HCT116 (cell line): ENCODE data around the gene ERVH48-1. TPM values are rescaled to one million over a fixed set of nuclear protein-coding genes. Genes with fewer than 3 reads are reported as not detected.

ENCODE experiments used
- ATAC-seq: fragments of 200-7000 bp; cut with Tn5 transposase; 2 replicates; pipeline ENCODE4 v1.9.1; 2020; ENCODE audit warnings: mild to moderate bottlenecking, moderate library complexity
- BruUV-seq: library from RNA; stranded (reverse); fragments of 400-500 nt; replicated peaks from 2 replicates; lab custom pipeline; 2021; lab: Mats Ljungman, UMichigan
- CTCF ChIA-PET: fragments of 300-600 bp; sonication (Branson Sonifier 250); formaldehyde crosslinking; loops from one replicate; lab custom pipeline; 2021; ENCODE audit warnings: antibody characterized with exemption; lab: Charles Lee
- POLR2A ChIA-PET: fragments of 300-600, 350-600 bp; sonication (Branson Sonifier 250); formaldehyde crosslinking; loops from one replicate; lab custom pipeline; 2021; ENCODE audit warnings: antibody characterized with exemption; lab: Charles Lee
- RAD21 ChIA-PET, 2 experiments: fragments of 300-600 bp; sonication (Branson Sonifier 250); formaldehyde crosslinking; loops; one replicate each; lab custom pipeline; 2023; ENCODE audit warnings: low total read pairs in 2 of 2; ENCODE audit not compliant: uncharacterized antibody in 2 of 2, unreplicated experiment in 2 of 2, low non-redundant PET in 1 of 2; lab: Charles Lee
- DNase-seq: peaks from one replicate; pipeline ENCODE4 v3.0.0-alpha.2; 2010; ENCODE audit warnings: low read depth, low spot score
- H2AFZ ChIP-seq: fragments of 200-600 bp; shearing (Covaris generic), sonication (generic); 2 replicates; pipeline ENCODE4 v1.6.1; 2017; ENCODE audit warnings: low read depth, mixed run types, mixed read lengths, antibody characterized with exemption, low read length; ENCODE audit not compliant: poor library complexity, severe bottlenecking
- H3K27ac ChIP-seq: 2 replicates; pipeline ENCODE4 v1.5.1; 2012; ENCODE audit warnings: low read depth, low read length
- H3K27me3 ChIP-seq: fragments of 200-600 bp; sonication (generic); 2 replicates; pipeline ENCODE4 v1.6.1; 2016; ENCODE audit warnings: mixed run types, low read length, mixed read lengths; ENCODE audit not compliant: insufficient read depth
- H3K36me3 ChIP-seq, 2 experiments: fragments of 200-500 bp in 1 of 2; fragments of 200-600 bp in 1 of 2; sonication (Bioruptor generic) in 1 of 2; sonication (generic) in 1 of 2; 2 replicates each; pipeline versions ENCODE4 v1.5.1 to v1.6.1; 2014 to 2016; ENCODE audit warnings: low read length in 2 of 2, inconsistent platforms in 1 of 2, mixed read lengths in 1 of 2, mixed run types in 1 of 2; ENCODE audit not compliant: insufficient read depth in 2 of 2, control insufficient read depth in 1 of 2
- H3K4me1 ChIP-seq, 2 experiments: fragments of 200-600 bp in 1 of 2; sonication (generic) in 1 of 2; 2 replicates each; pipeline versions ENCODE4 v1.5.1 to v1.6.1; 2012 to 2017; ENCODE audit warnings: low read length in 2 of 2, inconsistent platforms in 1 of 2, mild to moderate bottlenecking in 1 of 2, mixed read lengths in 1 of 2, mixed run types in 1 of 2, moderate library complexity in 1 of 2; ENCODE audit not compliant: insufficient read depth in 2 of 2, control insufficient read depth in 1 of 2
- H3K4me2 ChIP-seq: fragments of 200-600 bp; sonication (generic); 2 replicates; pipeline ENCODE4 v1.6.1; 2017; ENCODE audit warnings: mixed run types, low read length, mixed read lengths
- H3K4me3 ChIP-seq, 2 experiments: fragments of 200-600 bp in 1 of 2; sonication (generic) in 1 of 2; replicated peaks in 1 of 2; 2 replicates each; pipeline ENCODE4 v1.5.1; 2011 to 2016; ENCODE audit warnings: low read length in 2 of 2, control low read depth in 1 of 2, low read depth in 1 of 2, mild to moderate bottlenecking in 1 of 2, mixed read lengths in 1 of 2, mixed run types in 1 of 2
- H3K79me2 ChIP-seq: fragments of 200-600 bp; sonication (generic); 2 replicates; pipeline ENCODE4 v1.6.1; 2017; ENCODE audit warnings: mild to moderate bottlenecking, mixed run types, low read length, moderate library complexity, mixed read lengths; ENCODE audit not compliant: insufficient read depth
- H3K9ac ChIP-seq: fragments of 200-600 bp; sonication (generic); 2 replicates; pipeline ENCODE4 v1.6.1; 2016; ENCODE audit warnings: low read length, mixed read lengths
- H3K9me2 ChIP-seq: fragments of 200-600 bp; sonication (generic), shearing (Covaris generic); 2 replicates; pipeline ENCODE4 v1.6.1; 2017; ENCODE audit warnings: mixed run types, mild to moderate bottlenecking, moderate library complexity; ENCODE audit not compliant: insufficient read depth
- H3K9me3 ChIP-seq, 2 experiments: fragments of 200-500 bp in 1 of 2; fragments of 200-600 bp in 1 of 2; sonication (Bioruptor generic) in 1 of 2; sonication (generic) in 1 of 2; 2 replicates each; pipeline ENCODE4 v1.6.1; 2014 to 2017; ENCODE audit warnings: low read length in 2 of 2, mixed read lengths in 2 of 2, inconsistent platforms in 1 of 2, low read depth in 1 of 2, mild to moderate bottlenecking in 1 of 2, mixed run types in 1 of 2, moderate library complexity in 1 of 2; ENCODE audit not compliant: control insufficient read depth in 1 of 2, insufficient read depth in 1 of 2
- H4K20me1 ChIP-seq: fragments of 200-600 bp; sonication (generic), shearing (Covaris generic); 2 replicates; pipeline ENCODE4 v1.6.1; 2017; ENCODE audit warnings: mixed run types, mild to moderate bottlenecking, moderate library complexity; ENCODE audit not compliant: insufficient read depth
- EGR1 ChIP-seq: IDR thresholded peaks from 2 replicates; pipeline ENCODE4 v1.6.1; 2012; ENCODE audit warnings: low read depth
- ELF1 ChIP-seq: IDR thresholded peaks from 2 replicates; pipeline ENCODE4 v1.6.1; 2012; ENCODE audit warnings: low read depth, borderline replicate concordance
- JUND ChIP-seq: IDR thresholded peaks from 2 replicates; pipeline ENCODE4 v1.6.1; 2012
- POLR2AphosphoS5 ChIP-seq: IDR thresholded peaks from 2 replicates; pipeline ENCODE4 v1.6.1; 2011; ENCODE audit warnings: mild to moderate bottlenecking, low read depth, low read length, moderate library complexity
- SIN3A ChIP-seq: IDR thresholded peaks from 2 replicates; pipeline ENCODE4 v1.6.1; 2012; ENCODE audit warnings: low read depth
- TCF7L2 ChIP-seq: IDR thresholded peaks from 2 replicates; pipeline ENCODE4 v1.7.0; 2011; ENCODE audit warnings: borderline replicate concordance, inconsistent platforms; ENCODE audit not compliant: insufficient read depth, insufficient read length; ENCODE audit errors: extremely low read depth
- ZNF274 ChIP-seq: fragments of 200-500 bp; sonication (Bioruptor generic); IDR thresholded peaks from 2 replicates; pipeline ENCODE4 v1.6.1; 2014; ENCODE audit warnings: mild to moderate bottlenecking, low read depth, low read length, inconsistent platforms
- intact Hi-C: fragments of 100-400 bp; cut with micrococcal nuclease; formaldehyde crosslinking; loops from 2 replicates; pipeline ENCODE4 v1.10.0; 2022
- total RNA-seq: library from RNA; stranded (reverse); gene quantifications from one replicate; pipeline ENCODE4 v1.2.1, GENCODE V29; 2021; ENCODE audit not compliant: unreplicated experiment
- TF ChIP-seq, protein P1 (sequence below), 3 experiments: fragments of 200-600 bp in 1 of 3; sonication (generic) in 1 of 3; IDR thresholded peaks in 2 of 3; conservative IDR thresholded peaks in 1 of 3; 2 replicates each; pipeline ENCODE4 v1.5.1; 2012 to 2017; ENCODE audit warnings: low read depth in 2 of 3, low read length in 2 of 3, antibody characterized with exemption in 1 of 3, borderline replicate concordance in 1 of 3, control low read depth in 1 of 3, mild to moderate bottlenecking in 1 of 3, mixed read lengths in 1 of 3, mixed run types in 1 of 3, moderate library complexity in 1 of 3; ENCODE audit not compliant: insufficient read depth in 1 of 3
- TF ChIP-seq, protein P2 (sequence below): IDR thresholded peaks from 2 replicates; pipeline ENCODE4 v1.6.1; 2012; ENCODE audit warnings: low read depth
- TF ChIP-seq, protein P3 (sequence below): IDR thresholded peaks from 2 replicates; pipeline ENCODE4 v1.6.1; 2012

Gene ERVH48-1
- total RNA-seq, 1 experiment from 2014 or later = not detected

DNA sequence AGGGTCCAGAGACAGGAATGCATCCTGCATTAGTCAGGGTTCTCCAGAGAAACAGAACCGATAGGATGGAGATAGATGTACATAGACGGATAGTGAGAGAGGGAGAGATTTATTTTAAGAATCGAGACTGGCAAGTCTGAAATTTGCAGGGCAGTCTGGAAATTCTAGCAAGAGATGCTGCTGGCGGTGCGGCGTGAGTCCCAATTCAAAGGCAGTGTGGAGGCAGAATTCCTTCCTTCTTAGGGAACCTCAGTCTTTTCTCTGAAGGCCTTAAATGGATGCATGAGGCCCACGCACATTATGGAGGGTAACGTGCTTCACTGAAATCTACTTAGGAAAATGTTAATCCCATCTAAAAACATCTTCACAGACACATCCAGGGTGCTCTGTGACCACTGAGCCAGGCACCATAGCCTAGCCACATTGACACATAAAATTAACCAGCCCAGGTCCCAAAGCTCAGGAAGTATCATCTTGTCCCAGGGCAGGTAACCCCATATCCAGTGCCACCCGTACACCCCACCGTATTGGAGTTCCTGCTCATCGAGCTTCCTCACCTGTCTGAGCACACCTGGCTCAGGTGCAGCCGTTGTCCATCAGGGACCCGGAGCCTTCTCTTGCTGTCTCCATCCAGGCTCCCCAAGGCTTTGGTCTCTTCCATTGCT lies 39.2 kb upstream of the ERVH48-1 start:
- H3K9me3 ChIP-seq = no peaks in the 10 kb centered on the region
- no TSS peak for BruUV-seq
- H3K4me1 ChIP-seq = no peaks in the 10 kb centered on the region
- CTCF ChIA-PET = no interaction called here
- no peak overlapping the region for H3K4me3 ChIP-seq
- no peaks in the 10 kb centered on the region for H3K79me2 ChIP-seq
- POLR2A ChIA-PET = no interaction called here
- no peak for ATAC-seq
- no peaks in the 10 kb centered on the region for H4K20me1 ChIP-seq
- no peak overlapping the region for H3K9ac ChIP-seq
- no peak for DNase-seq
- no peaks in the 10 kb centered on the region for H3K9me2 ChIP-seq
- no peaks in the 10 kb centered on the region for H3K27me3 ChIP-seq
- intact Hi-C loops = no loop called here
- RAD21 ChIA-PET = no interaction called here
- no peak overlapping the region for H3K4me2 ChIP-seq
- no peak overlapping the region for H3K27ac ChIP-seq
- TF ChIP-seq POLR2AphosphoS5 (no peak), ZNF274 (no peak), ELF1 (no peak), EGR1 (no peak), SIN3A (no peak)
- TF ChIP-seq, protein P1, sequence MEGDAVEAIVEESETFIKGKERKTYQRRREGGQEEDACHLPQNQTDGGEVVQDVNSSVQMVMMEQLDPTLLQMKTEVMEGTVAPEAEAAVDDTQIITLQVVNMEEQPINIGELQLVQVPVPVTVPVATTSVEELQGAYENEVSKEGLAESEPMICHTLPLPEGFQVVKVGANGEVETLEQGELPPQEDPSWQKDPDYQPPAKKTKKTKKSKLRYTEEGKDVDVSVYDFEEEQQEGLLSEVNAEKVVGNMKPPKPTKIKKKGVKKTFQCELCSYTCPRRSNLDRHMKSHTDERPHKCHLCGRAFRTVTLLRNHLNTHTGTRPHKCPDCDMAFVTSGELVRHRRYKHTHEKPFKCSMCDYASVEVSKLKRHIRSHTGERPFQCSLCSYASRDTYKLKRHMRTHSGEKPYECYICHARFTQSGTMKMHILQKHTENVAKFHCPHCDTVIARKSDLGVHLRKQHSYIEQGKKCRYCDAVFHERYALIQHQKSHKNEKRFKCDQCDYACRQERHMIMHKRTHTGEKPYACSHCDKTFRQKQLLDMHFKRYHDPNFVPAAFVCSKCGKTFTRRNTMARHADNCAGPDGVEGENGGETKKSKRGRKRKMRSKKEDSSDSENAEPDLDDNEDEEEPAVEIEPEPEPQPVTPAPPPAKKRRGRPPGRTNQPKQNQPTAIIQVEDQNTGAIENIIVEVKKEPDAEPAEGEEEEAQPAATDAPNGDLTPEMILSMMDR (IDR thresholded peaks at IDR 0.05 in 2 of 3, conservative IDR thresholded peaks at IDR 0.05 in 1 of 3; ENCODE audit: borderline replicate concordance in 1 of 3, insufficient read depth in 1 of 3, low read depth in 2 of 3, low read length in 2 of 3) = no peak
- no peaks in the 10 kb centered on the region for H3K36me3 ChIP-seq
- H2AFZ ChIP-seq = no peak overlapping the region

DNA sequence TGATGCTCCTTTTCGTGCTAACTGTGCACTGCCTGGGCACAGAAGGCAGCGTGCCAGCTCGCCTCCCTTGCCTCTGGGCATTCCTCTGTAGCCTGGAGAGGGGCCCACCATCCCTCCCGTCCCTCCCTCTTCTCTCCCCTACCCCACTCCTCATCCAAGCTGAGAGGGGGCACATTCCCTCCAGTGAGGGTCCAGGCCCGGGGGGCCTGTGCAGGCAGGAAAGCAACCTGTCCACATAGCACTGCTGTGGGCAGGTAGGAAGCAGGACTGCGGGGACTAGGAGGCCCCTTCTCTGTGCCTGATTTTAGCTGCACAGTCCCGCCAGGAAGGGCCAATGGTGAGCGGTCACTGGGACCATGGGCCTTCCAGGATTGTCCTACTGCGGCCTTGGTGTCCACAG lies 38.7 kb upstream of the ERVH48-1 start:
- Histone ChIP-seq H3K9me3 (no peaks in the 10 kb centered on the region), H2AFZ (no peak overlapping the region), H3K36me3 (no peaks in the 10 kb centered on the region), H4K20me1 (no peaks in the 10 kb centered on the region), H3K27ac (no peak overlapping the region), H3K27me3 (no peaks in the 10 kb centered on the region), H3K4me3 (no peak overlapping the region), H3K4me2 (no peak overlapping the region), H3K9ac (no peak overlapping the region), H3K79me2 (no peaks in the 10 kb centered on the region), H3K4me1 (no peaks in the 10 kb centered on the region), H3K9me2 (no peaks in the 10 kb centered on the region)
- intact Hi-C loops = no loop called here
- RAD21 ChIA-PET = no interaction called here
- CTCF ChIA-PET = no interaction called here
- no TSS peak for BruUV-seq
- no peak for DNase-seq
- POLR2A ChIA-PET = interaction anchor here (1.8 kb wide), 1 partner anchor 10 kb away, joined by 5 read pairs; the partner anchor contains the start of gene PKNOX1
- no peak for ATAC-seq
- TF ChIP-seq ELF1 (no peak), TCF7L2 (no peak), ZNF274 (no peak), JUND (no peak)
- TF ChIP-seq, protein P1 (IDR thresholded peaks at IDR 0.05 in 2 of 3, conservative IDR thresholded peaks at IDR 0.05 in 1 of 3; ENCODE audit: borderline replicate concordance in 1 of 3, insufficient read depth in 1 of 3, low read depth in 2 of 3, low read length in 2 of 3) = no peak
- TF ChIP-seq, protein P2, sequence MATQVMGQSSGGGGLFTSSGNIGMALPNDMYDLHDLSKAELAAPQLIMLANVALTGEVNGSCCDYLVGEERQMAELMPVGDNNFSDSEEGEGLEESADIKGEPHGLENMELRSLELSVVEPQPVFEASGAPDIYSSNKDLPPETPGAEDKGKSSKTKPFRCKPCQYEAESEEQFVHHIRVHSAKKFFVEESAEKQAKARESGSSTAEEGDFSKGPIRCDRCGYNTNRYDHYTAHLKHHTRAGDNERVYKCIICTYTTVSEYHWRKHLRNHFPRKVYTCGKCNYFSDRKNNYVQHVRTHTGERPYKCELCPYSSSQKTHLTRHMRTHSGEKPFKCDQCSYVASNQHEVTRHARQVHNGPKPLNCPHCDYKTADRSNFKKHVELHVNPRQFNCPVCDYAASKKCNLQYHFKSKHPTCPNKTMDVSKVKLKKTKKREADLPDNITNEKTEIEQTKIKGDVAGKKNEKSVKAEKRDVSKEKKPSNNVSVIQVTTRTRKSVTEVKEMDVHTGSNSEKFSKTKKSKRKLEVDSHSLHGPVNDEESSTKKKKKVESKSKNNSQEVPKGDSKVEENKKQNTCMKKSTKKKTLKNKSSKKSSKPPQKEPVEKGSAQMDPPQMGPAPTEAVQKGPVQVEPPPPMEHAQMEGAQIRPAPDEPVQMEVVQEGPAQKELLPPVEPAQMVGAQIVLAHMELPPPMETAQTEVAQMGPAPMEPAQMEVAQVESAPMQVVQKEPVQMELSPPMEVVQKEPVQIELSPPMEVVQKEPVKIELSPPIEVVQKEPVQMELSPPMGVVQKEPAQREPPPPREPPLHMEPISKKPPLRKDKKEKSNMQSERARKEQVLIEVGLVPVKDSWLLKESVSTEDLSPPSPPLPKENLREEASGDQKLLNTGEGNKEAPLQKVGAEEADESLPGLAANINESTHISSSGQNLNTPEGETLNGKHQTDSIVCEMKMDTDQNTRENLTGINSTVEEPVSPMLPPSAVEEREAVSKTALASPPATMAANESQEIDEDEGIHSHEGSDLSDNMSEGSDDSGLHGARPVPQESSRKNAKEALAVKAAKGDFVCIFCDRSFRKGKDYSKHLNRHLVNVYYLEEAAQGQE = no peak
- TF ChIP-seq, protein P3, sequence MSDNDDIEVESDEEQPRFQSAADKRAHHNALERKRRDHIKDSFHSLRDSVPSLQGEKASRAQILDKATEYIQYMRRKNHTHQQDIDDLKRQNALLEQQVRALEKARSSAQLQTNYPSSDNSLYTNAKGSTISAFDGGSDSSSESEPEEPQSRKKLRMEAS = no peak
